Endothelial cell of umbilical vein (primary cell): ENCODE data around the gene MYPN. TPM values are rescaled to one million over a fixed set of nuclear protein-coding genes. Genes with fewer than 3 reads are reported as not detected.

Experiments used
- BruUV-seq: library from RNA; stranded (reverse); fragments of 400-500 nt; replicated peaks from 2 replicates; lab custom pipeline; 2021; lab: Mats Ljungman, UMichigan
- CTCF ChIA-PET: fragments of 300-600, 350-600 bp; sonication (Branson Sonifier 250); formaldehyde crosslinking; loops from one replicate; lab custom pipeline; 2021; ENCODE audit warnings: antibody characterized with exemption, inconsistent platforms; lab: Charles Lee
- POLR2A ChIA-PET: fragments of 300-600, 350-600 bp; sonication (Branson Sonifier 250); formaldehyde crosslinking; loops from one replicate; lab custom pipeline; 2021; ENCODE audit warnings: antibody characterized with exemption, inconsistent platforms; lab: Charles Lee
- DNase-seq: peaks from one replicate; pipeline ENCODE4 v3.0.0-alpha.2; 2011; ENCODE audit warnings: low read depth, low spot score
- FAIRE-seq: peaks from 2 replicates; lab custom pipeline; 2011; peaks lifted over from hg19 to GRCh38; lab: Jason Lieb, UNC
- H2AFZ ChIP-seq: 2 replicates; pipeline ENCODE4 v1.6.0; 2012; ENCODE audit warnings: low read depth, low read length, control low read depth, inconsistent platforms
- H3K27ac ChIP-seq: 2 replicates; pipeline ENCODE4 v1.5.1; 2011; ENCODE audit warnings: low read depth, mild to moderate bottlenecking, control low read depth, low read length, moderate library complexity; ENCODE audit not compliant: insufficient read depth
- H3K27me3 ChIP-seq, 2 experiments: 2 replicates each; pipeline versions ENCODE4 v1.6.0 to v1.6.1; 2011; ENCODE audit warnings: low read length in 2 of 2, mixed read lengths in 1 of 2; ENCODE audit not compliant: control insufficient read depth in 2 of 2, insufficient read depth in 2 of 2
- H3K36me3 ChIP-seq, 2 experiments: 2 replicates in 1 of 2; 3 replicates in 1 of 2; pipeline ENCODE4 v1.5.1; 2011; ENCODE audit warnings: low read length in 2 of 2, mild to moderate bottlenecking in 1 of 2, moderate library complexity in 1 of 2; ENCODE audit not compliant: control insufficient read depth in 2 of 2, insufficient read depth in 2 of 2; ENCODE audit errors: extremely low read depth in 1 of 2
- H3K4me1 ChIP-seq: 3 replicates; pipeline ENCODE4 v1.5.1; 2011; ENCODE audit warnings: mild to moderate bottlenecking, low read length; ENCODE audit not compliant: control insufficient read depth, insufficient read depth; ENCODE audit errors: extremely low read depth
- H3K4me2 ChIP-seq: 2 replicates; pipeline ENCODE4 v1.6.1; 2011; ENCODE audit warnings: low read length, control low read depth, mixed read lengths; ENCODE audit not compliant: insufficient read depth
- H3K4me3 ChIP-seq, 3 experiments: fragments of 200-600 bp in 1 of 3; sonication (generic), shearing (Covaris generic) in 1 of 3; replicated peaks in 1 of 3; 2 replicates each; pipeline ENCODE4 v1.5.1; 2011 to 2016; ENCODE audit warnings: control low read depth in 3 of 3, low read length in 3 of 3, mild to moderate bottlenecking in 2 of 3, inconsistent platforms in 1 of 3, low read depth in 1 of 3, moderate library complexity in 1 of 3; ENCODE audit not compliant: insufficient read depth in 1 of 3
- H3K79me2 ChIP-seq: 2 replicates; pipeline ENCODE4 v1.6.0; 2012; ENCODE audit warnings: low read length, inconsistent platforms; ENCODE audit not compliant: control insufficient read depth, insufficient read depth
- H3K9ac ChIP-seq: replicated peaks from 2 replicates; pipeline ENCODE3; 2011; ENCODE audit warnings: low read length, control low read depth; ENCODE audit not compliant: insufficient read depth; ENCODE audit errors: extremely low read depth
- H3K9me1 ChIP-seq: replicated peaks from 3 replicates; pipeline ENCODE4 v1.6.0; 2011; ENCODE audit warnings: mild to moderate bottlenecking, low read length; ENCODE audit not compliant: control insufficient read depth, insufficient read depth; ENCODE audit errors: extremely low read depth
- H3K9me3 ChIP-seq: replicated peaks from 2 replicates; pipeline ENCODE4 v1.5.1; 2012; ENCODE audit warnings: low read length, inconsistent platforms; ENCODE audit not compliant: control insufficient read depth, insufficient read depth
- H4K20me1 ChIP-seq: replicated peaks from 2 replicates; pipeline ENCODE3; 2011; ENCODE audit warnings: mild to moderate bottlenecking, low read length; ENCODE audit not compliant: control insufficient read depth, insufficient read depth; ENCODE audit errors: extremely low read depth
- CTCF ChIP-seq, 2 donors: IDR thresholded peaks; 1 replicate in 1 of 2; 2 replicates in 1 of 2; pipeline ENCODE4 v1.5.1; 2011; ENCODE audit warnings: low read length in 2 of 2, mild to moderate bottlenecking in 2 of 2, moderate library complexity in 2 of 2, control low read depth in 1 of 2, inconsistent platforms in 1 of 2, low read depth in 1 of 2; ENCODE audit not compliant: insufficient read depth in 1 of 2; ENCODE audit errors: extremely low read depth in 1 of 2
- EZH2 ChIP-seq: IDR thresholded peaks from 2 replicates; pipeline ENCODE4 v1.6.1; 2012; ENCODE audit warnings: borderline replicate concordance, low read depth, mild to moderate bottlenecking, moderate library complexity, low read length, inconsistent platforms; ENCODE audit not compliant: severe bottlenecking
- FOS ChIP-seq: IDR thresholded peaks from 2 replicates; pipeline ENCODE4 v1.6.1; 2011; ENCODE audit warnings: mild to moderate bottlenecking, low read length, moderate library complexity, borderline replicate concordance; ENCODE audit not compliant: insufficient read depth
- GATA2 ChIP-seq: IDR thresholded peaks from 2 replicates; pipeline ENCODE4 v1.7.0; 2011; ENCODE audit warnings: low read depth, mild to moderate bottlenecking, moderate library complexity, mixed read lengths, low read length; ENCODE audit not compliant: insufficient read length, insufficient read depth
- JUN ChIP-seq: IDR thresholded peaks from 2 replicates; pipeline ENCODE4 v1.6.1; 2011; ENCODE audit warnings: borderline replicate concordance, low read depth; ENCODE audit not compliant: insufficient read length, insufficient read depth
- MYC ChIP-seq: IDR thresholded peaks from one replicate; pipeline ENCODE4 v1.6.1; 2011; ENCODE audit warnings: mild to moderate bottlenecking, low read depth, low read length
- POLR2A ChIP-seq: IDR thresholded peaks from 2 replicates; pipeline ENCODE4 v1.6.1; 2012; ENCODE audit warnings: low read depth, mild to moderate bottlenecking, control low read depth, low read length
- POLR2AphosphoS5 ChIP-seq: IDR thresholded peaks from 2 replicates; pipeline ENCODE4 v1.6.1; 2012; ENCODE audit warnings: low read depth, mild to moderate bottlenecking, control low read depth, low read length, moderate library complexity; ENCODE audit not compliant: insufficient read depth
- dilution Hi-C: fragments of 300-500 bp; cut with MboI; formaldehyde crosslinking; loops from one replicate; pipeline ENCODE4 v1.15.0; 2019; ENCODE audit warnings: low sequenced_read_pairs; ENCODE audit not compliant: extremely low pct_ligation_motif_present
- intact Hi-C: fragments of 100-400 bp; cut with micrococcal nuclease; formaldehyde crosslinking; loops from one replicate; pipeline ENCODE4 v1.10.0; 2022
- polyA plus RNA-seq, 4 experiments: library from polyadenylated mRNA; depleted of rRNA in 3 of 4; stranded (reverse) in 3 of 4; unstranded in 1 of 4; fragments of >200 nt; gene quantifications; 2 replicates each; pipeline versions ENCODE4 v1.2.1 to v1.2.3, GENCODE V29; 2011 to 2012; ENCODE audit warnings: missing spikeins in 1 of 4
- total RNA-seq: library from RNA; stranded (reverse); gene quantifications from 2 replicates; pipeline ENCODE4 v1.2.3, GENCODE V29; 2021
- TF ChIP-seq, protein P1 (sequence below): IDR thresholded peaks from 2 replicates; pipeline ENCODE4 v1.6.1; 2011; ENCODE audit not compliant: insufficient read depth, insufficient read length

The MYPN gene
- total and polyA plus RNA-seq, 2 donors (not counting 3 experiments of a cell fraction or from before 2014, with no cell fraction given) = 0.01 TPM; not detected in 1

- Histone ChIP-seq H3K9me3 (no peaks in the 10 kb centered on the region), H3K9ac (no peak overlapping the region), H3K9me1 (no peaks in the 10 kb centered on the region), H3K27ac (no peak overlapping the region), H3K79me2 (no peaks in the 10 kb centered on the region), H3K36me3 (no peaks in the 10 kb centered on the region), H3K4me3 (no peak overlapping the region), H3K4me1 (peaks cover 6% of the 10 kb centered on the region), H3K27me3 (no peaks in the 10 kb centered on the region), H4K20me1 (no peaks in the 10 kb centered on the region), H2AFZ (no peak overlapping the region), H3K4me2 (no peak overlapping the region)
- intact Hi-C loops = no loop called here
- FAIRE-seq (no peak), DNase-seq (no peak)
- ChIA-PET CTCF (interaction anchor here (2.0 kb wide), 1 partner anchor 20 kb away, joined by 6 read pairs; no protein-coding TSS in a partner anchor), POLR2A (no interaction called here)
- dilution Hi-C loops = no loop called here
- BruUV-seq = no TSS peak
- TF ChIP-seq EZH2 (no peak), FOS (no peak), JUN (no peak), POLR2AphosphoS5 (no peak), MYC (no peak), POLR2A (no peak), GATA2 (no peak), CTCF (IDR thresholded peaks at IDR 0.05; ENCODE audit: extremely low read depth in 1 of 2, insufficient read depth in 1 of 2, low read depth in 1 of 2, low read length in 2 of 2) (no peak)
- TF ChIP-seq, protein P1, sequence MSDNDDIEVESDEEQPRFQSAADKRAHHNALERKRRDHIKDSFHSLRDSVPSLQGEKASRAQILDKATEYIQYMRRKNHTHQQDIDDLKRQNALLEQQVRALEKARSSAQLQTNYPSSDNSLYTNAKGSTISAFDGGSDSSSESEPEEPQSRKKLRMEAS = no peak
Measured at GRCh38 chr10:68103261-68103878, 5.9 kb upstream of the MYPN start.
